ENCODE measurements around the gene ANKRD49. TPM values are rescaled to one million over a fixed set of nuclear protein-coding genes. Genes with fewer than 3 reads are reported as not detected.
A peak's percentile ranks its signal among the peaks of the same experiment; 100 is the strongest.

Gene ANKRD49
- total RNA-seq, 2 experiments from 2014 or later: 17.9 to 19.1 TPM

DNA sequence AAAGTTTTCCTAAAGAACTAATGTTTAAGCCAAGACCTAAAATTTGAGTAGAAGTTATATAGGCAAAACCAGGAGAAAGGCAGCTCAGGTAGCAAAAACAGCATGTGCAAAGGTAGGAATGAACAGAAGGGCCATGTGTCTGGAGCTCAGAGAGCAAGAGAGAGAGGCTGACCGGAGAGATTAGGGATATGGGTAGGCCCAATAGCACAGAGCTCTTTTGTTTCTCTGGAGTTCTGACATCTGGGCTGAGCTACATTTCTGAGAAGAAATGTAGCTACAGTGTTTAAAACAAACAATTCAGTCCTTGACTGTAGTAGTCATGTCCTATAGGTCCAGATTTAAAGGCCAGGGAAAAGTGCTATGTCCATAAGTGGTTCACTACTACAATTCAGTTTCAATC lies 22.9 kb downstream of the ANKRD49 start:
- Mint-ChIP-seq H3K27me3 (no peaks in the 10 kb centered on the region), H3K4me3 (no peak overlapping the region), H3K36me3 (ENCODE audit: low read depth) (no peaks in the 10 kb centered on the region), H3K4me1 (ENCODE audit: low read depth) (peaks cover 14% of the 10 kb centered on the region), H3K27ac (no peak overlapping the region), H3K9me3 (no peaks in the 10 kb centered on the region)
- TF ChIP-seq, protein P1, sequence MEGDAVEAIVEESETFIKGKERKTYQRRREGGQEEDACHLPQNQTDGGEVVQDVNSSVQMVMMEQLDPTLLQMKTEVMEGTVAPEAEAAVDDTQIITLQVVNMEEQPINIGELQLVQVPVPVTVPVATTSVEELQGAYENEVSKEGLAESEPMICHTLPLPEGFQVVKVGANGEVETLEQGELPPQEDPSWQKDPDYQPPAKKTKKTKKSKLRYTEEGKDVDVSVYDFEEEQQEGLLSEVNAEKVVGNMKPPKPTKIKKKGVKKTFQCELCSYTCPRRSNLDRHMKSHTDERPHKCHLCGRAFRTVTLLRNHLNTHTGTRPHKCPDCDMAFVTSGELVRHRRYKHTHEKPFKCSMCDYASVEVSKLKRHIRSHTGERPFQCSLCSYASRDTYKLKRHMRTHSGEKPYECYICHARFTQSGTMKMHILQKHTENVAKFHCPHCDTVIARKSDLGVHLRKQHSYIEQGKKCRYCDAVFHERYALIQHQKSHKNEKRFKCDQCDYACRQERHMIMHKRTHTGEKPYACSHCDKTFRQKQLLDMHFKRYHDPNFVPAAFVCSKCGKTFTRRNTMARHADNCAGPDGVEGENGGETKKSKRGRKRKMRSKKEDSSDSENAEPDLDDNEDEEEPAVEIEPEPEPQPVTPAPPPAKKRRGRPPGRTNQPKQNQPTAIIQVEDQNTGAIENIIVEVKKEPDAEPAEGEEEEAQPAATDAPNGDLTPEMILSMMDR (IDR thresholded peaks at IDR 0.05): no peak
- POLR2A ChIA-PET: interaction anchor here (0.6 kb wide), 1 partner anchor 237 kb away, joined by 3 read pairs; no protein-coding TSS in a partner anchor
- ATAC-seq (no peak), DNase-seq (no peak)
- intact Hi-C loops (cut with micrococcal nuclease): loop anchor here (5.0 to 10.0 kb wide), 2 partner anchors 248 to 381 kb away; partner anchors contain the start of gene AMOTL1
- CTCF ChIA-PET: interaction anchor here (0.7 to 1.5 kb wide), 6 partner anchors 9 to 621 kb away, joined by 3 to 6 read pairs (median 4); no protein-coding TSS in a partner anchor

- CTCF ChIA-PET: interaction anchor here (1.0 to 2.7 kb wide), 4 partner anchors 7 to 74 kb away, joined by 3 to 10 read pairs (median 6); no protein-coding TSS in a partner anchor
- H3K36me3 Mint-ChIP-seq (ENCODE audit: low read depth): no peaks in the 10 kb centered on the region
- no peak overlapping the region for H3K4me3 Mint-ChIP-seq
- POLR2A ChIA-PET: no interaction called here
- TF ChIP-seq, protein P1 (IDR thresholded peaks at IDR 0.05): no peak
- ATAC-seq: no peak
- H3K9me3 Mint-ChIP-seq: no peaks in the 10 kb centered on the region
- H3K27me3 Mint-ChIP-seq: no peaks in the 10 kb centered on the region
- intact Hi-C loops (cut with micrococcal nuclease): loop anchor here (5.0 to 10.0 kb wide), 2 partner anchors 247 to 379 kb away; partner anchors contain the start of gene AMOTL1
- H3K4me1 Mint-ChIP-seq (ENCODE audit: low read depth): no peaks in the 10 kb centered on the region
- DNase-seq: no peak
- no peak overlapping the region for H3K27ac Mint-ChIP-seq
These were observed 24.5 kb downstream of the ANKRD49 start for GRCh38 chr11:94518300-94518699.

- no peaks in the 10 kb centered on the region for H3K4me1 Mint-ChIP-seq (ENCODE audit: low read depth)
- H3K4me3 Mint-ChIP-seq: no peak overlapping the region
- POLR2A ChIA-PET: no interaction called here
- ATAC-seq (no peak), DNase-seq (peak; percentile 26)
- no peaks in the 10 kb centered on the region for H3K27me3 Mint-ChIP-seq
- no peaks in the 10 kb centered on the region for H3K9me3 Mint-ChIP-seq
- TF ChIP-seq, protein P1 (IDR thresholded peaks at IDR 0.05): peak; percentile 69
- no peak overlapping the region for H3K27ac Mint-ChIP-seq
- H3K36me3 Mint-ChIP-seq (ENCODE audit: low read depth): no peaks in the 10 kb centered on the region
- CTCF ChIA-PET: interaction anchor here (0.7 to 2.7 kb wide), 14 partner anchors 9 to 378 kb away, joined by 3 to 10 read pairs (median 3); no protein-coding TSS in a partner anchor
- intact Hi-C loops (cut with micrococcal nuclease): loop anchor here (5.0 to 10.0 kb wide), 2 partner anchors 245 to 378 kb away; partner anchors contain the start of gene AMOTL1
These were observed 25.8 kb downstream of the ANKRD49 start for GRCh38 chr11:94519478-94520084.

- CTCF ChIA-PET: interaction anchor here (0.8 to 1.0 kb wide), 3 partner anchors 9 to 376 kb away, joined by 3 to 4 read pairs (median 3); partner anchors contain the start of gene C11orf97
- no peaks in the 10 kb centered on the region for H3K4me1 Mint-ChIP-seq (ENCODE audit: low read depth)
- no peaks in the 10 kb centered on the region for H3K9me3 Mint-ChIP-seq
- POLR2A ChIA-PET: no interaction called here
- H3K4me3 Mint-ChIP-seq: no peak overlapping the region
- H3K27me3 Mint-ChIP-seq: no peaks in the 10 kb centered on the region
- ATAC-seq (no peak), DNase-seq (no peak)
- H3K27ac Mint-ChIP-seq: no peak overlapping the region
- TF ChIP-seq, protein P1 (IDR thresholded peaks at IDR 0.05): no peak
- no peaks in the 10 kb centered on the region for H3K36me3 Mint-ChIP-seq (ENCODE audit: low read depth)
- intact Hi-C loops (cut with micrococcal nuclease): no loop called here
These were observed 27.9 kb downstream of the ANKRD49 start for GRCh38 chr11:94521684-94522083.

- H3K36me3 Mint-ChIP-seq (ENCODE audit: low read depth): no peaks in the 10 kb centered on the region
- H3K4me1 Mint-ChIP-seq (ENCODE audit: low read depth): no peaks in the 10 kb centered on the region
- ATAC-seq: no peak
- H3K27me3 Mint-ChIP-seq: peaks cover 6% of the 10 kb centered on the region
- ChIA-PET POLR2A (no interaction called here), CTCF (no interaction called here)
- TF ChIP-seq, protein P1 (IDR thresholded peaks at IDR 0.05): no peak
- H3K4me3 Mint-ChIP-seq: no peak overlapping the region
- intact Hi-C loops (cut with micrococcal nuclease): no loop called here
- H3K27ac Mint-ChIP-seq: no peak overlapping the region
- no peaks in the 10 kb centered on the region for H3K9me3 Mint-ChIP-seq
- no peak for DNase-seq
These were observed 30.6 kb downstream of the ANKRD49 start for GRCh38 chr11:94524341-94524740.
